MM.1S (cell line): ENCODE results near the gene IL3.

Source experiments
- EZH2 ChIP-seq: fragments of 300-600 bp; sonication (generic); optimal IDR thresholded peaks from 2 replicates; pipeline ENCODE3; 2017; ENCODE audit warnings: low read depth, mild to moderate bottlenecking, antibody characterized with exemption, low read length, mixed read lengths
- EZH2phosphoT487 ChIP-seq: fragments of 300-600 bp; sonication (generic); IDR thresholded peaks from 2 replicates; pipeline ENCODE4 v1.6.1; 2018; ENCODE audit warnings: antibody characterized with exemption, low read length
- TF ChIP-seq, protein P1 (sequence below): fragments of 300-600 bp; sonication (generic); IDR thresholded peaks from 2 replicates; pipeline ENCODE4 v1.5.1; 2016; ENCODE audit warnings: antibody characterized with exemption, low read length, mixed read lengths

- TF ChIP-seq, protein P1, sequence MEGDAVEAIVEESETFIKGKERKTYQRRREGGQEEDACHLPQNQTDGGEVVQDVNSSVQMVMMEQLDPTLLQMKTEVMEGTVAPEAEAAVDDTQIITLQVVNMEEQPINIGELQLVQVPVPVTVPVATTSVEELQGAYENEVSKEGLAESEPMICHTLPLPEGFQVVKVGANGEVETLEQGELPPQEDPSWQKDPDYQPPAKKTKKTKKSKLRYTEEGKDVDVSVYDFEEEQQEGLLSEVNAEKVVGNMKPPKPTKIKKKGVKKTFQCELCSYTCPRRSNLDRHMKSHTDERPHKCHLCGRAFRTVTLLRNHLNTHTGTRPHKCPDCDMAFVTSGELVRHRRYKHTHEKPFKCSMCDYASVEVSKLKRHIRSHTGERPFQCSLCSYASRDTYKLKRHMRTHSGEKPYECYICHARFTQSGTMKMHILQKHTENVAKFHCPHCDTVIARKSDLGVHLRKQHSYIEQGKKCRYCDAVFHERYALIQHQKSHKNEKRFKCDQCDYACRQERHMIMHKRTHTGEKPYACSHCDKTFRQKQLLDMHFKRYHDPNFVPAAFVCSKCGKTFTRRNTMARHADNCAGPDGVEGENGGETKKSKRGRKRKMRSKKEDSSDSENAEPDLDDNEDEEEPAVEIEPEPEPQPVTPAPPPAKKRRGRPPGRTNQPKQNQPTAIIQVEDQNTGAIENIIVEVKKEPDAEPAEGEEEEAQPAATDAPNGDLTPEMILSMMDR: no peak
- TF ChIP-seq EZH2: no peak
- no peak for TF ChIP-seq EZH2phosphoT487
Measured at GRCh38 chr5:132032196-132032595, 28.3 kb upstream of the IL3 start.
